Activated effector memory CD4-positive, alpha-beta T cell treated with anti-CD3 and anti-CD28 coated beads, Interleukin-2, amount 50 U/mL, for 16 hours (primary cell): ENCODE results near the gene CPNE5.

Source experiments
- DNase-seq: peaks from one replicate; pipeline ENCODE4 v3.0.0-alpha.2; 2020

CPNE5 gene

DNA sequence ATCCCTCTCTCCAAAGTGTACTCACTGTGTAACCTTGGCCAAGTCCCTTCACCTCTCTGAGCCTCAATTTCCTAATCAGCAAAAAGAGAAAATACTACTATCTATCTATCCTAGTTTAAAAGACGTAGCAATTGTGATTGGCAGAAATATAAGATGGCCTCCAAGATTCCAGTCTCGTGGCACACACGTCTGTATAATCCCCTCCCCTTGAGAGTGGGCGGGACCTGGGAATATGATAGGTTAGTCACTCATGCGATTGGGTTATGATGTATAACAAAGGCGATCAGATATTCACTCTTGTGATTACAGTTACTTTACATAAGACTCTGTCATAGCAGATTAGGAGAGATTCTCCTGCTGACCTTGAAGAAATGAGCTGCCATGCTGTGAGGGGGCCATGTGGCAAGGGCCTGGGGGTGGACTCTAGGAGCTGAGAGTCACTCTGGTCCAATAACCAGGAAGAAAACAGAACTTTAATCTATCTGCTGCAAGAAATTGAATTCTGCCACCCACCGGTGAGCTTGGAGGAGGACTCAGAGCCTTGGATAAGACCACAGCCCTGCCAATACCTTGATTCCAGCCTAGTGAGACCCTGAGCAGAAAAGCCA, 6.0 kb downstream of the CPNE5 start:
- no peak for DNase-seq

DNA sequence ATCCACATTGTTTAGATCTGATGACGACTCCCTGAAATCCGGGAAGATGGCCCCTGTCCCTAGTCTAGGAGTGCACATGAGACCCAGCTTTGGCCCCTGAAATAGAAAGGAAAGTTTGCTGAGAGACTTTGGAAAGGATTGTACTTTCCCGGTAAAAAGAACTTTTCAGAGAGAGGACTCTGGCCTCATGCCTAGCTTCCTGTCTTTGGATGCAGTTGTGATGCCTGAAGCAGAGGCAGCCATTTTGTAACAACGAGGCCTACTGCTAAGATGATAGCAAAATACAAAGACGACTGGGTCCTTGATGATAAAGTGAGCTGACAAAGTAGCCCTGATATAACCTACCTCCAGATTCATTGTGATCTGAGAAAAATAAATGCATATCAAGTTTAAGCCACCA, 6.9 kb downstream of the CPNE5 start:
- no peak for DNase-seq

DNA sequence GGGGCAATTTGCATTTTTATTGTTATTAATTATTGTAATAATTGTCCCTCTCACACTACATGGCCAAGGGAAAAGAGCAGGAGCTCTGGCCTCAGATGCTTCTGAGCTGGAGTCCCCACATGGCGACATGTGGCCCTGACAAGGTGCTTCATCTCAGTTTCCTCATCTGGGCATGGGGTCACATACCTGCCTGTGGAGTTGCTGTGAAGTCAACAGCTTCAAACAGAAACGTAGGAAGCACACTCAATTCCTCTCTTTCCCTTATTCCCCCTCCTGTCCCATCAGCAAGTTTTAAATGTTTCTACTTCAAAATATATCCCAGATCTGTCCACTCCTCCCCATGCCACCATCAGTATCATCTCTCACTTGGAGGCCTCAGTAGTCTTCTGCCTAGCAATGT, 8.7 kb downstream of the CPNE5 start:
- no peak for DNase-seq

DNA sequence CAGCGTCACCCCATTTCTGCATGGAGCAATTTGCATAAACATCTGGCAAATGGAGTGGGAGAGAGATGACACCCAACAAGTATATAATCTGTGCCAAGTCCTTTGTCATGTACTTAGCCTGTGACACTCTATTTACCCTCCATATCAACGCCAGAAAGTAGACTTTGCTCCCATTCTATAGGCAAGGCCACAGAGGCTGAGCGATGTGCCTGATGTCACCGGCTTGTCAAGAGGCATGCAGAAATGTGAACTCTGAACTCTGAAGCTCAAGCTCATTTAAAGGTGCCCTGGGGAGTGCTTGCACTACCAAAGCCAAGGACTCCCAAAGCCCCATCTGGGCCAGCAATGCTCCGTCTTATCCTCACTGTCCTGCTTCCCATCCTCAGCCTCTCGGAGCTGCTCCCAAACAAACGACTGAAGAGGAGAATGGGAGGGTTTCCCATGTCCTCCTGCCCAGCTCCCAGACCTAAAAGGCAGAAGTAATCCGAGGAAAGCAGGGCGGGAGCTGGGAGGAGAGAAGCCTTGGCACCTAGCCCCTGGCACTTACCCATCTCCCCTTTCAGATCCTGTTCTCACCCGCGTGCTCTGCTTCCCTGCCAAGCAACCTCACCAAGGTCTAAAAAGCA, 9.2 kb downstream of the CPNE5 start:
- no peak for DNase-seq

DNA sequence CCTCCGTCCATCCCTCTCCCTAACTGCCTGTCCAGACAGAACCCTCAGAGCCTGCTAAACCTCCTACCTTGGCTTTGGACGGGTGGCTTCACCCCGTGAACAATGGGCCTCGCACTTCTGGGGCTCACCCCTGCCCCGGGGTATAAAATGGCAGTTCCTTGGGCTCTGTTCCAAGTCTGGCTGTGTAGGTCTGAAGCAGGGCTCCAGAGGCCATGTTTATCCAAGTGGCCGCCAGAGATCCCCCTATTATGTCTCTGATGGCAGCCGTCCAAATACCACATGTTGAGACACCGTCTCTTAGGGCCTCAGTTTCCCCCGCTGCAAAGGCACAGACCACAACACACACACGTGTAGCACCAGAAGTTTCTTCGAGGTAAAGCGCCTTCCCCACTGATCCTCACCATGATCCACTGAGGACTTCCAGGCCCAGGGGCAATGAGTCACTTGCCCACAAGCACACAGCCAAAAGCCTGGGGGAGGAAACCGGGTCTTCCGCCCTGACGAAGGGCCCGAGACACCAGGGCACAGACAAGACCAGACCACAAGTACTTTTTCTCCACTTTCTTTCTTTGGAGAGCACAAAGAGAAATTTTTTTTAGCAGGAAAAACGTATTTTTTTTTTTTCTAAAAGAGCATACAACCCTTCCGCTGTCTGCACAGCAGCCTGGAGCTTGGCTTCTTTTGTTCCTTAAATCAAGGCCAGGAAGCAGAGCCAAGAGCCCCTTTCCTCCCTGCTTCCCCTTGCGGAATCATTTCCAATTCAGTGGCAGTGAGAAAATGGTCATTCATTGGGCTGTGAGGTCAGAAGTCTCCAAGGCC, 11.8 kb downstream of the CPNE5 start:
- peak; percentile 65 for DNase-seq

DNA sequence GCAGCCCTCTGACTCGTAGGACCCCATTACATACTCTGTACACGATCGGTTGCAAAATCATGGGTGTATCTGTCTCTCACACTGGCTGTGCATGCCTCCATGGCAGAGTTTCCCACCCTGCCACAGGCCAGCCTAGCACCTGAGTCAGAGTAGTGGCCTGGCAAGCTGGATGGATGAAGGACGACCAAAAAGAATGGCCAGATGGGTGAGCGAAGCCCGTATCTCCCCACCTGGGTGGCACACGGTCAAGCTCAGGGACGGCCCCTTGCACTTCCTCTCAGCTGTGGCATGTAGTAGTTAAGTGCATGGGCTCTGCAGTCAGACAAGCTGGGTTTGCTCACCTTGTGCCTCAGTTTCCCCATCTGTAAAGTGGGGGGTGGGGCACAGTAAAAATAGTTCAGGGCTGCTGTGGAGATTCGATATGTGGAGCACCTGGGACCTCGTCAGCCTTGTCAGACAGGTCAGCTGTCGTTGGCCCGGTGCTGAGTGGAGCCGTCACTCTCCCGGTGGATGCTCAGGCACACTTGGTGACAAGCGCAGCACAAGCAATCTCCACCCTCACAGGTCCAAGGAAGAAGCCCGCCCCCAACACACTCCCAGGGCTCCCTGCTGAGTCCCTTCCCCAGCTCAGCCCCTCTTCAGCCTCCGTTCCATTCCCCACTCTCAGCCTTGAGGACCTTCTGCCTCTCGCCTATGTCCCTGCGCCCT, 12.6 kb downstream of the CPNE5 start:
- DNase-seq: no peak

DNA sequence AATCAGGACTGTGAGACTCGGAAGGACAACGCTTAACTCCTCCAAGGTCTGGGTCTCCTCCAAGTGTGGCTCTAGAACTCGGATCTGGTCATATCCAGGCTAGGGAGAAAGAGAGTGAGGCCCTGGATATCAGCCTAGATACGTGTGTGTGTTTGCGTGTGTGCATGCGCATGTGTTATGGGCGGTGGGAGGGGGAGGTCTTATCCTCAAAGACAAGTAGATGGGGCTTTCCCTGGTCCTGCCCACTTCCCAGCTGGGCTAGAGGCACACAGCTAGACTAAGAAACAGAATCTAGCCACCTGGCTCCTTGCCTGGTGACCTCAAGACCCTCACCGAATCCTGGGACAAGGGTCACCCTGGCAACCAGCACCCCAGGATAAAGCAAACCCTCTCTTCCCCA, 13.2 kb downstream of the CPNE5 start:
- DNase-seq: no peak

DNA sequence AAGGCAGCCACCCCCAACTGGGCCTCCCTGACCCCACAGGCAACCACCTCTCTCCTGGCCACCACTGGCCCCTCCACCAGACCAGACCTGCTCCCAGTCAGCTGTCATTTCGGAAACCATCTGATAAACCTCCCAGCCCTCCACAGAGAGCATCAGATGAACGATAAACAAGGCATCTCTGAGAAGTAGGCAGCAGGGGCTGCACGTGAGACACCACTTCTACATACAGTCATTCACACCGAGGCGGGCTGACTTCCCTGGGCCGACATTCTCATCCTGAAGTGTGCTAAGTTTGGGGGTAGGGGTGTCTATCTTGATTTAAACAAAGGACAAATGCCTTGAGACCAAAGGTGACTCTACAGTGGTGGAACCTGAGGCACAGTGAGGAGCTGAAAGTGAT, 13.8 kb downstream of the CPNE5 start:
- DNase-seq: no peak

DNA sequence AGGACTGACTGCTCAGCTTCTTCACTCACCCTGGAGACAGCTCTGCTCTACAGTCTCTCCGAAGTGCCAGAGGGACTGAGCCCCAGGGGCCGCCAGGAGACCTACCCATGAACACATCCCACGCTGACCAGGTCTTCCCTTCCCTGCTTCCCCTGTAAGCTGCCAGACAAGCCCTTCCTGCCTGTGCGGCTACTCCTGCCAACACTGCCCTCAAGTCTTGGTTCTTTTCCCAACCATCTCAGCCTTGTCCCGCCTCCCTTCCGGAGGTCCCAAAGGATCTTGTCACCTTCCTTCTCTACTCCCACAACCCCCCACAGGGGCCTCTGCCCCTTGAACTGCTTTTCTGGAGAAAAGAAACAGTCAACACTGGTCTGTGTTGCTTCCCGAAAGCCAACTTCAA, 15.0 kb downstream of the CPNE5 start:
- no peak for DNase-seq

DNA sequence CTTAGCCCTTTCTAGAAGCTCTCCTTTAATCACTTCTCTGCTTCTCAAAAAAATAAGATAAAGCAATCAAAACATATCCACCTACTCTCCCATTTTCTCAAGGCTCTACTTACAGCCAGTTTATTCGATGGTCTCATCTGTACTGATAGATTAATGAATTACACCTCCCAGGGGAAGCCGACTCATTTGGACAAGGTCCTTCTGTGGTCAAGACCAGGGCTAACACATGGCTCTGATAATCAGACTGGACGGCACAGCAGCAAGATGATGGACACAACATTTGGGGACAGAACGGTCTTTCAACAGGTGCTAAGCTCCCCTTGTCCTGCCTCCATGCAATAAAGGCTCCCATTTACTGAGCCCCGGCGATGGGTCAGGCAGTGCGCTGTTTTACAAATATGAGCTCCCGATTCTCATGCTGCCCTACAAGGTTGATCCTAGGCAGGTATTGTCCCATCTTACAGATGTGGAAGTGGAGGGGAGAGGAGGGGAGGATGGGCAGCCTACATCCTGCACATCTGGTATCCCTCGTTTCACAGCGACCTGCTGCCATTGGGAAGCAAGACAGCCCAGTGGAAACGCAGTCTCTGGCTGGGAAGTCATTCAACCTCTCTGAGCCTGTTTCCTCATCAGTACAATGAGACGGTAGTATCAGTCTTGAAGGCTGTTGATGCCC, 15.7 kb downstream of the CPNE5 start:
- DNase-seq: no peak

DNA sequence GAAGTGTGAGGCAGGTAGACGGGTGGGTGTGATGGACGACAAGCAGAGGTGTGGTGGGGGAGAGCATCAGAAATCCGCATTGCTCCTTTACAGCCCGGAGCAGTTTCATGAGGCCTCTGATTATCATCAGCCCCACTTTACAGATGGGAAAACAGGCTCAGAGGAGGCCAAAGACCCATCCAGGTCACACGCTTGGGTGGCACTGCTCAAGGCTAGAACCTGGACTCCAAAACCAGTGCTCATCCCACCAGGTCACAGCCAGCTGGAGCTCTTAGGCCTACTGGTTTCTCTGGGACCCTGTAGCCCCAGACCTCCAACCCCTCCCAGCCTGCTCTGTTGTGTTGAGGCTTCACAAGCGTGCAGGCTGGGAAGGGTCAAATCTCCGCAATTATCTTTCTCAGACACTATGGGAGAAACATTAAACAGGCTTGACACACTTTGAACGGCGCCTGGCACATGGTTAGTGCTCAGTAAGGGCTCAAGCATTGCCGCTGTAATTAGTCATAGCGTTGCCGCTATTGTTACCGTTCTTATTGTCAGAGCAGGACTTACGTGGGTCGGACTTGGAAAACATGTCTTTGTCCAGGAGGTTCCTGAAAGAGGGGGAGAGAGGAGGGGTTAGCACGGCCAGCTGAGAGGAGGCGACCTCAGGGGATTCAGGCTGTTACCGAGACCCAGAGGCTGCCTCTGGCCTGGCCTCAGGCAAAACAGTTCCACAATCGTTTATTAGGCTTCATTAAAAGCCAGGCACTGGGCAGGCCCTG, 16.6 kb downstream of the CPNE5 start:
- no peak for DNase-seq

DNA sequence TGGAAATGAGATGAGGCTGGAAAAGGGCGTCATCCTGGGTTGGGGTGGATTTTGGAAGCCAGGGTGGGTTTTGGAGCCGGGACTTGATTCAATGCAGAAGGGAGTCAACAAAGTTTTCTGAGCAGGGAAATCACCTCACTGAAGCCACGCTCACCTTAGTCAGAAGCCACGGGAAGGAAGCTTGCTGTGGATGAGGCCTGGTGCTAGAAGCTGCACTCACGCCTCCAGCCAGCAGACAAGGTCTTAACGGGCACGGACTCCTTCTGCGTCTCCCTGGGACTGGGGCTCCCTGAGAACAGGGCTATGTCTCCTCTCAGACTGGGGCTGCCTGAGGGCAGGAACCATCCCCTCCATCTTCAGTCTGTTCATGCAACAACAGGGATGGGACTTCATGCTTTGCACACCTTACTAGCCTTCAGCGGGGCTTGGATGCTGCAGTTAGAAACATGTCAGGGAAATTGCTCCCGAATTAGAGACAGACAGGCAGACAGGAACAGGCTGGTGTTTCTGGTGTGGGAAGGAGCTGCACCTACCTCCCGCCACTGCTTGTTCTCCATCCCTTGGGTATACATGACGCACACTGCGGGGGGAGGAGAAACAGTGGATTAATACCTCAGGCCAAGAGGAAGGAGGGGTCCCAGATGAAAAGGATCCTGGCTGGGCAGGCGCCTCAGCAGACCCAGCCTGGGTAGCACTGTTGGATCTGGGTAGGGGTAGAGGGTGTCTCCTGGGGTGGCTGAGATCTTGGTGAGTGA, 17.5 kb downstream of the CPNE5 start:
- no peak for DNase-seq

DNA sequence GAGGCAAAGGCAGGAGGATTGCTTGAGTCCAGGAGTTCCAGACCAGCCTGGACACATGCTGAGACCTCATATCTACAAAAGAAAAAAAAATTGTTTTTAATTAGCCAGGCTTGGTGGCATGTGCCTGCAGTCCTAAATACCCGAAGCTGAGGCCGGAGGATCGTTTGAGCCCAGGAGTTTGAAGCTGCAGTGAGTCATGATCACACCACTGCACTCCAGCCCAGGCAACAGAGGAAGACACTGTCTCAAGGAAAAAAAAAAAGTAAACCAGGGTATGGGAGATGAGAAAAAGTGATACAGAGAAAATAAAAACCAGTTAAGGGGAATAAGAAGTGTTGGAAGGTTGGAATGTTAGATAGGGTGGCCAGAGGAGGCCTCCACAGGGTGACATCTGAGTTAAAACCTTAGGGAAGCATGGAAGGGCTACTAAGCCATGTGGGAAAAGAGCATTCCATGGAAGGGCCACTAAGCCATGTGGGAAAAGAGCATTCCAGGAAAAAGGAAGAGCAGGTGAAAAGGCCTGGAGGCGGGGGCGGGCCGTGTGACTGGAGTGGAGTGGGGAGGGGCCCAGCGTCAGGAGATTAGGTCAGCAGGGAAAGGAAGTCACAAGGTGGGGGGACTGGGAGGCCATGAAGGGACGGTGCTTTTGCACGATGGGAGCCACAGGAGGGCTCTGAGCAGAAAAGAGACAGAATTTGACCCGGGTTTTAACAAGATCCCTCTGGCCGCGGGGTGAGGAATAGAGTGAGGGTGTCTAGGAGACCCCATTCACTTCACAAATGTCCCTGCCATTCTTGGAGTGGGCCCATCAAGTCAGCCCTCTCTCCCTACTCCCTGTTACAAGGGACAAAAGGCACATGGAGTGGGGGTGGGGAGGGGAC, 18.3 kb downstream of the CPNE5 start:
- DNase-seq: no peak

DNA sequence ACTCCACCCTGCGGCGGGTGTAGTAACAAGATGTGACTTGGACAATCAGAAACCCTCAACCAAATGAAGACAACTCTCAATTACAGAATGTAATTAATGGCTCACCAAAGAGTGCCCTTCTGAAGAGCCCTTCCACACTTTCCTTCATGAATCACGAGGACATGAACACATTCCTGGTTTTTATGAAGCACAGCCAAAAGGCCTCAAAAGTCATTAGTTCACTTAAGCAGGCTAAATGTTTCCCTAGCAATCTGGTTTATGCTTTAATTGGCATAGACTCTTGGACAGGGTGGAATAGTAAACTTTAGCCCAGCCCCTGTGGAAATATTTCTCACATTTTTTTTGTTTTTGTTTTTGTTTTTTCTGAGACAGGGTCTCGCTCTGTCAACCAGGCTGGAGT, 20.5 kb downstream of the CPNE5 start:
- DNase-seq: no peak

DNA sequence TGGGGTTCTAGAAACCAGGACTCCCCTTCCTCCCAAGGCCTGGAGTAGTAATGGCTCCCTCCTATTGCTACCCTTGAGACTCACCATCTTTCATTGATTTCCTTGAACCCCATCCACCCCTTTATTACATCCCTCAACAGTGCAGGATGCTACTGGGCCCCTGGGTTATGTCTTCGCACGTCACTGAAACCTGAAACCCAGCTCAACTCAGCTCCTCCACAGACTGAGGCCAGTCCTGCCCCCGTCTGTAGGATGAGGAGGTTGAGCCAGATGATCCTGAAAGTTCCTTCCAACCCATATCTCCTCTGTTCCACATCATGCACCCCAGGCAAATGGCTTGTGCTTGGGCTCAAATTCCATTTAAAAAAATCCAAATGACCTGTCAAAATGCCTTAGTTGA, 21.4 kb downstream of the CPNE5 start:
- DNase-seq: no peak

DNA sequence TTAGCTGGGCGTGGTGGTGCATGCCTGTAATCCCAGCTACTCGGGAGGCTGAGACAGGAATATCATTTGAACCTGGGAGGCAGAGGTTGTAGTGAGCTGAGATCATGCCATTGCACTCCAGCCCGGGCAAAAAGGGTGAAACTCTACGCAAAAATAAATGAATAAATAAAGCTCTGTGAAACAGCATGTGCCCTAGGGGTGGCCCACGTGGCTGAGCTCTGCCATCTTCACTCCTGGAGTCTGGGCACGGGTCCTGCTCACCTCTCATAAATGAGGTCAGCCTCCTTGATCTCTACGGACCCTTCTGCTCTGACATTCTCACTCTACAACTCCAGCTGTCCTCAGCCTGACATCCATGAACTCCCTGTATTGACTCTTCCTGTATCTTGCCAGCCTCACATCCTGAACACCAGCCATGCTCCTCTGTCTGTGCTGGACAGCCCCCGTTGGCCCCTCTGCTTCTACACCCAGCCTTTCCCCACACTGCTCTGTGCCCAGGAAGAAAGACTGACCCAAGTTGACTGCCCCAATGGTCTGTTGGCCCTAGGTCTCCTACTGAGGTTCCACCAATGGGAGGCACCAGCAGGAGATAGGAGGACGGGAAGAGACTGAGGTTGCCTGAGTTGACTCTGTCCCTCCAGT, 21.9 kb downstream of the CPNE5 start:
- no peak for DNase-seq

DNA sequence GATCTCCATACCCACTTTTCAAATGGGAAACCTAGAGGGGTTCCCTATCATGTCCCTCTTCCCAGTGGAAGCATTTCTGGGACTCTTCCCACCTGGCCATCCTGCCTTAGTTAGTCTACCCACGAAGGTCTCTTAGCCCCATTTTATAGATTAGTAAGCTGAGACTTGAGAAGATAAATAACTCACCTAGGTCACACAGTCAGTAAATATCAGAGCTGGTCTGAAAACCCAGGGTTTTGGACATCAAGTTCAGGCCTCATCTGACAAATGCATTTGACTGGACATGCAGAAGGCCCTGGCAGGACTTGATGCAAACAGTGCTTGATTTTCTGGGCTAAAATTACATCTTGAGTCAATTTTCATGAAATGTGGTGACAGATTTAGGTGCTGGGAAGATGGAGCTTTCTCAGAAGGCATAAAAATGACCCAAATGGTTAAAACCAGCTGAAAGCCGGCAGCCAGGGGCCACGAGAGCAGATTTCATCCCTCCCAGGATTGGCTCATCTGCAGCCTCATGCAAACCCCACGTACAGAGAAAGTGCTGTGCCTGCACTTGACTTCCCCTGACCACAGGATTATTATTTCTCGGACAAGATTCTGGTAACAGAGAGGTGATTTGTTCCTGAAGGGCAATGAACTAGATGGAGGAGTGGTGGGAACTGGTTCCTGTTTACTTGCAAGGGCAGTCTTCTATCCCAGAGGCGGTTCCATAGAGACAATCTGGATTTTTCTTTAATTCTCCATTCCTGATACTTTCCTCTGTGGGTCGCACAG, 23.1 kb downstream of the CPNE5 start:
- DNase-seq: no peak

DNA sequence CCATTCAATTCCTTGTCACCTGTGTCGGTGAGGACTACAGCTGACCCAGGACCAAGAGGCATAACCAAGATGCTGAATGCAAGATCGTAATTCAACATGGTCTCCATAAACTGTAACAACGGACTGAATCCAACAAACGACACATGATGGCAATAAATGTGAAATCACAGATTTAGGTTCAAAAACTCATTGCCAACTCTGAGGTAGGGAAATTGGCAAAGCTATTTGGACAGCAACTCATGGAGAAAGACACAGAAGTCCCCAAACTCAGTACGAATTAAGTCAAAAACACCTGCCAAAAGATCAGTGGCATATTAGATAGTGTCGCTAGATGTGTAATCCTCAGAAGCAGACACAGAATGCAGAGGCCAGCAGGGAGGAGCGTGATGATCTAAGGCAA, 25.0 kb downstream of the CPNE5 start:
- no peak for DNase-seq

DNA sequence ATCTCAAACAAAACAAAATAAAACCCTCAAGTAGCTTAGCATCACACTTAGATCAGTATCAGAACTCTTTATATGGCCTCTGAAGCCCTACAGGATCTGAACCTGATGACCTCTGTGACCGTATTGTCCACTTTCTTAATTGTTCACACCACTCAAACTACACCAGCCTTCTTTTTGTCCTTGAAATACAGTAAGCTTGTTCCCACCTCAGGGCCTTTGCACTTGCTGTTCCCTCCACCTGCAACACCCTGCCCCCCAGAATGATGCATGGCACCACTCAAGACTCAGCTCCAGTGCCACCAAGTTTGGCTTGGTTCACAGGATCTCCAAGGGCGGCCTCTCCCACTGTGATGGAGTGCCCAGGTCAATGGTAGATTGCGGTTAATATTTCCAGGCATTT, 25.7 kb downstream of the CPNE5 start:
- DNase-seq: no peak
